DMS53 treated with DMSO at 0.1 percent for 48 hours (cell line): ENCODE results near the gene RPH3AL.

Source experiments
- DNase-seq: peaks from one replicate; lab custom pipeline; 2025; ENCODE audit not compliant: unreplicated experiment; lab: John Stamatoyannopoulos, UW

RPH3AL gene

DNA sequence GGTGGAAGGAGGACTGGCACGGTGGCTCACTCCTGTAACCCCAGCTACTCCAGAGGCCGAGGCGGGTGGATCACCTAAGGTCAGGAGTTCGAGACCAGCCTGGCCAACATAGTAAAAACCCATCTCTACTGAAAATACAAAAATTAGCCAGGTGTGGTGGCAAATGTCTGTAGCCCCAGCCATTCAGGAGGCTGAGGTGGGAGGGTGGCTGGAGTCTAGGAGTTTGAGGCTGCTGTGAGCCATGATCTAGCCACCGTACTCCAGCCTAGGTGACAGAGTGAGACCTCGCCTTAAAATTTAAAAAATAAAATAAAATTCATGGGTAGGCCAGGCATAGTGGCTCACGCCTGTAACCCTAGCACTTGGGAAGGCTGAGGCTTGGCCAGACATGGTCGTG is 1.2 kb upstream of the RPH3AL start:
- no peak for DNase-seq

DNA sequence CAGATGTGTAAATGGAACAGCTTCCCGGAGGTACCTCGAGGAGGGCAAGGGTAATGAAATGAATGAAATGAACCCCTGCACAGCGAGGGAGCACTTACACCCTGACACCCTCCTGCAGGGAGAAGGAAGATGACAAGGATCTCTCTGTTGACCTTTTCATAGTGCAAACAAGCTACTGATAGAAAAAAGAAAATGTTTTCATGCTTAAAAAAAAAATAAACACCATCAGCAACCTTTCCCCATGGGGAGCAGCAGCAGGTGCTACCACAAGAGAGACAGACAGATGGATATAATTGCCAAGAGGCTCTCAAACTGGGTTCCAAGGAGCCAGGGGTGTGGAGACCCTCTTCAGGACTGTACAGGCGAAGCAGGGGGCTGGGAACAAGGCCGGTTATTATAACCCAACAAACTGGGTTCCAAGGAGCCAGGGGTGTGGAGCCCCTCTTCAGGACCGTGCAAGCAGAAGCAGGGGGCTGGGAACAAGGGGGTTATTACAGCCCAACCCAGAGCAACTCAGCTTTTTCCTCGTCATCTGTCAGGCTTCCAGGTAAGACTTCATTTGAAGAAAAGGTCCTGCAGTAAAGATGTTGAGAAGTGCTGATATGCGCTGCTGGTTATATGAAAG is 718 bp upstream of the RPH3AL start:
- DNase-seq, result no peak

DNA sequence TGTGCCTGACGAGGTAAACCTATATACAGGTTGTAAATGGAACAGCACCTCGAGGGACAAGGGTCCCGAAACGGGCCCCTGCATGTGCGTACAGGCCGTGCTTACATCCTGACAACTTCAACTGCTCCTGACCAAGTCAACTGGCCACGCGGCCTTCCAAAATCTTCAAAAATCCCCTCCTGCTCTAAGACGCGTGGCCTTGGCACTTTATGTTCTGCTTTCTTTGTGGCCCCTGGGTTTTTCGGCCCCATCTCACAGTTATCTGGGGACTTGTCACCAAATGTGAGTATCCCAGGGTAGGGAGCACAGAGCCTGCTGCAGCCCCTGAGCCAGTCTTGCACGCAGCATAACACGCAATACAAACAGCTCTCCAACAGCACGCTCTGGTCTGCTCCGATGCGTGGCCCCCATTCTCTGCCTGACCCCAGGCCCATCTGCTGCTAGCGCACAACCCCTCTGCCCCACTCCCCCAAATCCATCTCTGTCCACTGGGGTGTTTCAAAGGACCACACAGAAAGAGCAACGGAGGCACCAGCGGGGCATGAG is 659 bp downstream of the RPH3AL start:
- DNase-seq, result no peak

DNA sequence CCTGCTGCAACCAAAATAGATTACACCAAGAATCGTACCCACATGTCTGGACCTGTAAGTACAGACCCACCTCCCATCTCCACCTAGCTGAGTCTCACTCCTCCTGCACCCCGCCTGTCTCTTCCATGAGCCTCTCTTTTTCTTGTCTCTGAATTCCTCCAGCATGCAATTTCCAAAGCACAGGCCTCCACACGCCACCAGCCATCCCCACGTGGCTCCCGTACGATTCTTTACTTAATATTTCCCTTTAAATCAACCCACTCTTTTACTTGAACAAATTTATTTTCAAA is 1.2 kb downstream of the RPH3AL start:
- no peak for DNase-seq

DNA sequence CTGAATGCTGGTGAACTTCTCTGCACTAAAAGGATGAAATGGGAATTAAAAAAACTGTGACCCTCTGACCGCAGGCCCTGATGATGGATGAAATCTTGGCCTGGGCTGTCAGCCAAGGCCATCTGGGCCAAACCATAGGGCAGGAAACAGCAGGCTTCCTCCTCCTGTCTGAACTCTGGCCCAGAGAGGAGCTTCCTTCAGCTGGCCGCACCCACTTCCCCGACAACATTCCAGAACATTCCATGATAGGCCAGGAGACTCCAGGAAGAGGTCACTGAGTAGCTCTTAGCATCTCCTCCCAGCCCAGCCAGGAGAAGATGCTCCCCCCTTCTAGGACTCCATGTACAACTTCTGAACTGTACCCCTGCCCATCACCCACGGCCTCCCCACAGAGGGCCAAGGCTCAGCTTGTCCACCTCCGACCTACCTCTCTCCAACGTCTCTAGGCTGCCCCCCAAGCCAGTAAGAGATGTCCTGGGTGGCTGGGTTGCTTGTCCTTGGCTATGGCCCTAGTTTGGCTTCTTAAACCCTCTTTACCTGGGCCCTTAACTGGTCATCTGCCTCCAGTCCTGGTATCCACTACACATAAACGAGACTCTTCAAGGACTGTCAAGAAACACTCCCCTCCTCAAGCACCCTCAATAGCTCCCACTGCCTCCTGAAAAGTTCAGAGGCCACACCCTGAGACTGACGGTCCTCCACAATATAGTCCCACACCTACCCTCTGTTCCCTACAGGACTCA is 1.7 kb downstream of the RPH3AL start:
- no peak for DNase-seq

DNA sequence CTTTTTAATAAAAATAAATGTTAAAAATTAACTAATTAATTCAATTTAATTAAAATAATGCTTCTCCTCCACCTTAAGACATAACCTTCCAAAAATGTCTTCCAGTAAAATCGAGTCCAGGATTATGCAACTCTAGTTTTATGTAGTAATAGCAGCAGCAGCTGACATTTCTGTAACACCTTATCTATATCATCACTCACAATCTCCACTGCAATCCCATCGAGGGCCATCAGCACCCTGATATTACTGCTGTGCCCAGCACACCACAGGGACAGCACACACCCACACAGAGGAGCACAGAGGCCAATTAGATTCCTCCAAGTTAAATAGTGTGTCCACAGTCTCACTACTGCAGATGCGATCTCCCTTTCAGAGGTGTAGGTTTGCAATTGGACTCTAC is 2.9 kb downstream of the RPH3AL start:
- DNase-seq, result no peak

DNA sequence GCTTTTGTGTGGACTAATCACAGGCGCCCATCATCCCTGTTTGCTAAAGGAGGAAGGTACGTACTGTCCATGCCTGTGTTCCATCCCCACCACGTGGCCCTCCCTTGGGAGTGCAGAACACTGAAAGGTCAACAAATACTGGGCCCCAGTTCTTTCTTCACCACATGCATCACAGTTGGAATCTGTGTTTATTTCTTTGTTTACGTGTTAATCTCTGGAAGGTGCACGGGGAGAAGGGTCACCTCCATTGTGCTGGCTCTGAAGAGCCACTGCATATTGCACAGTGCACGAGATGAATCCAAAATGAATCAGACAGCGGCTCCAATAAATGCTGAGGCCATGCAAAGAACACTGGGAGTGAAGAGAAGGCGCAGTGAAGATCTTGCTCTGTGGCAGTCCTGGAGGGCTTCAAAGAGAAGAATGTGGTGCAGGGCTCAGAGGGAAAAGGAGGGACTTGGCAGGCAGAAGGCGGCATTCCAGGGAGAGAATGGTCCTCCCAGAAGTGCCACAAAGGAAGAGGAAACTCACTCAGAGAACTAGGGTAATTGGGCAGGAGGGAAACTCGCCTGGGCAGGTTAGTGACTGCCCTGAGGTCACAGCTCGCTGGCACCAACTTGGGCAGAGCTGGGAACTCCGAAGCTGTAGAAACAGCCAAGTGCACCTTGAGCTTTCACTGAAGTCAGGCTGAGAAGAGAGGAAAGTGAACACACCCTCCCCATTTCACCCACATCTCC is 3.7 kb downstream of the RPH3AL start:
- DNase-seq, result no peak

DNA sequence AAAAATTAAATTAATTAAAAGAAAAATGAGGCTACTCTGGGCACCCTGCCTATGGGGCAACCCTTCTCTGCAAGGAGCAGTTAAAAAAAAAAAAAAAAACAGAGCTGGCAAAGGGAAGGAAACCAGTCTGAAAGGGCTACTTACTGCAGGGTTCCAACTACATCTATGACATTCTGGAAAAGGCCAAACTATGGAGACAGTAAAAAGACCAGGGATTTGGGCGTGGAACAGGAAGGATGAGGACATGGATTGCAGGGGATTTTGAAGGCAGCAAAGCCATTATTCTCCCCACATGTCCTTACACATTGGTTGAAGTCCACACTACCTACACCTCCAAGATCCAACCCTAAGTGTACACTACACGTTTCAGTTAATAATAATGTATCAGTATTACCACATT is 4.6 kb downstream of the RPH3AL start:
- DNase-seq, result no peak

DNA sequence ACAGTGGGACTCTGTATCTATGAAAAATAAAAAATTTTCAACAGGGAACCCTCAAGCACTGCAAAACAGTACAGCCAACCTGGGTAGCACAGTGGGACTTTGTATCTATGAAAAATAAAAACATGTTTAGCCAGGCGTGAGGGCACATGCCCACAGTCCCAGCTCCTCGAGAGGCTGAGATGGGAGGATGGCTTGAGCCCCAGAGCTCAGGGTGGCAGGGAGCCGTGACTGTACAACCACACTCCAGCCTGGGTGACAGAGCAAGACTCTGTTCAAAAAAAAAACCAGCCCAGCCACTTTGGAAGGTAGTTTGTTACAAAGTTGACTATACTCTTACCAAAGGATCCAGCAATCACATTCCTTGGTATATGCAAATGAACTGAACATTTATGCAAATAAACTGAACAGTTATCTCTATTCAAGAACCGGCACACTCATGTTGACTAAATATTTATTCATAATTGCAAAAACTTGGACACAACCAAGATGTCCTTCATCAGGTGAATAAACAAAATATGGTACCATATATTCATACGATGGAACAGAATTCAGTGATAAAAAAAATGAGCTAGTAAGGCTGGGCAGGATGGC is 5.2 kb downstream of the RPH3AL start:
- no peak for DNase-seq

DNA sequence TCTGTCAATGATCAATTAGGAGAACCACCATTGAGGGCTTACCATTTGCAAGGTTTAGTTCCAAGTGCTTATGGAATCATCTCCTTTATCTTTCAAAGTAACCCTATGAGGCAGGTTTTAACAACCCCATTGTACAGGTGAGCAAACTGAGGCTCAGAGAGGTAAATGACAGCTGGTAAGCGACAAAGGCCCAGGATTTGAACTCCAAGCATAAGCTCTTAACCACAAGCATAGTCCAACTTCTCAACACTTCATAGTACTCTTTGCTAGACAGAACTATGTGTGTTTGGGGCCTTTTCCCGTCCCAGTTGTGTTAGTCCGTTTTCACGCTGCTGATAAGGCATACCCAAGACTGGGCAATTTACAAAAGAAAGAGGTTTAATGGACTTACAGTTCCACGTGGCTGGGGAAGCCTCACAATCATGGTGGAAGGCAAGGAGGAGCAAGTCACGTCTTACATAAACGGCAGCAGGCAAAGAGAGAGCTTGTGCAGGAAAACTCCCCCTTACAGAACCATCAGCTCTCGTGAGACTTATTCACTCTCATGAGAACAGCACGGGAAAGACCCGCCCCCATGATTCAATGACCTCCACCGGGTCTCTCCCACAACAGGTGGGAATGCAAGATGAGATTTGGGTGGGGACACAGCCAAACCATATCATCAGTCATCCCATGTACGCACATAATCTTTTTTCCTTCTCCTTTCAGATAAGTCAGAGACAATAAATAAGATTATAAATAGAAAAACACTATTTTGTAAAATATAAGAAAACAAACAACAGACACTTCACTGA is 6.4 kb downstream of the RPH3AL start:
- DNase-seq, result no peak

DNA sequence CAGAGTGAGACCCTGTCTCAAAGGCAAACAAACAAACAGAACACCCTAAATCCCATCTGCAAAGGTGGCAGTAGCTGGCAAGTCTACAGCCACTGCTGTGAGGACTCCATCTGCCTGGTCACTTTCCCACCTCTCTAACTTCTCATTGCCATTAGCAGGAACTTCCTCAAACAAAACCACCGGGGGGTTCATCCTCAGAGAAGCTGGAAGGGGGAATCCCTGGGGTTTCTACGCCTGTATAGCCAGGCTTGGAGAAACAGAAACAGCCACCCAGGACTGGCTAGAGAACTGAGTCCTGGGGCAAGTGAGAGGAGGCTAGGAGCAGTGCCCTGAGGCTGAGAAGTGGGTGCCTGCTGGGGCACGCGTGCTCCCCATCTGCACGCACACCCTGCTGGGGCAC is 7.3 kb downstream of the RPH3AL start:
- no peak for DNase-seq

DNA sequence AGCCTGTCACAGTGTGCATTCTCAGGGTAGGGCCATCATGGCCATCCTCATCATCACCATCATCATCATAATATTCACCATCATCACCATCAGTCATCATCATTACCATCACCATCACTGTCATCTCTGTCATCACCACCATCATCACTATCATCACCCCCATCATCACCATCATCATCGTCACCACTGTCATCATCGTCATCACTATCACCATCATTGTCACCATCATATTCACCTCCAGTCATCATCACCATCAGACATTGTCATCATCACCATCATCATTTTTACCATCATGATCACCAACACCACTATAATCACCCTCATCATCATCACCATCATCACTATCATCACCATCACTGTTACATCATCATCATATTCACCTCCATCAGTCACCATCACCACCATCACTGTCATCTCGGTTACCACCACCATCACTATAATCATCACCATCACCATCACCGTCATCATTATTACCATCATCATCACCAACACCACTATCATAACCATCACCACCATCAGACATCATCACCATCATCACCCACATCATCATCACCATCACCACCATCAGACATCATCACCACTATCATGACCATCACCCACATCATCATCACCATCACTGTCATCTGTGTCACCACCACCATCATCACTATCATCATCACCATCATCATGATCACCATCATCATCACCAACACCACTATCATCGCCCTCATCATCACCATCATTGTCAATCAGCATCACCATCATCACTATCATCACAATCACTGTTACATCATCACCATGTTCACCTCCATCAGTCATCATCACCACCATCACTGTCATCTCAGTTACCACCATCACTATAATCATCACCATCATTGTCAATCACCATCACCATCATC is 8.5 kb downstream of the RPH3AL start:
- no peak for DNase-seq

DNA sequence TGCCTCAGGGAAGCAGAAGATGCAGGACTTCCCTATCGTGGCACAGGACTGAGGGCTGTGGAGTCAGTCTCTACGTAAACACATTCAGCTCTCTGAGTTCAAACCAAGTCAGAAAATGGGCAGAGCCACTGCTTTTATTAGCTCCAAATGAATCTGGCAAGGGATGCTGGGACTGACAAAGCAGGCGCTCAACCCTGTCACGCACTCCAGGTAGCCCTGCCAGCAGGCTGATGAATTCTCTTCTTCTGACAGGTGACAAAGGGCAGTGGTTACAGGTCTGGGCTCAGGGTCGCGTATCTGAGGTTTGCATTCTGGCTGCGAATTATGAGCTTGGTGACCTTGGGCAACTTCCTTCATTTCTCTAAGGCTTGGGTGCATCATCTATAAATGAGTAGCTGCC is 9.4 kb downstream of the RPH3AL start:
- no peak for DNase-seq

DNA sequence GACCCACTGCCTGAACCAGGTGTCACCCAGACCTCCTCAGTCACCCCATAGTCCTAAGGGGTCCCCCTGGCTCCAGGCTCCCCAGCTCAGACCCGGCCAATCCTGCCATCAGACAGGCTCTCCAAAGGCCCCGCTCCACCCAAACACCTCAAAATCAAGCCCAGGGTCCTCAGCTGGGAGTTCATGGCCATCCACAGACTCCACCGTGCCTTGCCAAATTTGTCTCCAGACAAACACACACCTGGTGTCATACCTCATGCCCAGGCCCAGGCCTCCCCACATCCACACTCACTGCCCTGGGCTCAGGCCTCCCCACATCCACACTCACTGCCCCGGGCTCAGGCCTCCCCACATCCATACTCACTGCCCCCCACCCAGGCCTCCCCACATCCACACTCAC is 12.5 kb downstream of the RPH3AL start:
- no peak for DNase-seq

DNA sequence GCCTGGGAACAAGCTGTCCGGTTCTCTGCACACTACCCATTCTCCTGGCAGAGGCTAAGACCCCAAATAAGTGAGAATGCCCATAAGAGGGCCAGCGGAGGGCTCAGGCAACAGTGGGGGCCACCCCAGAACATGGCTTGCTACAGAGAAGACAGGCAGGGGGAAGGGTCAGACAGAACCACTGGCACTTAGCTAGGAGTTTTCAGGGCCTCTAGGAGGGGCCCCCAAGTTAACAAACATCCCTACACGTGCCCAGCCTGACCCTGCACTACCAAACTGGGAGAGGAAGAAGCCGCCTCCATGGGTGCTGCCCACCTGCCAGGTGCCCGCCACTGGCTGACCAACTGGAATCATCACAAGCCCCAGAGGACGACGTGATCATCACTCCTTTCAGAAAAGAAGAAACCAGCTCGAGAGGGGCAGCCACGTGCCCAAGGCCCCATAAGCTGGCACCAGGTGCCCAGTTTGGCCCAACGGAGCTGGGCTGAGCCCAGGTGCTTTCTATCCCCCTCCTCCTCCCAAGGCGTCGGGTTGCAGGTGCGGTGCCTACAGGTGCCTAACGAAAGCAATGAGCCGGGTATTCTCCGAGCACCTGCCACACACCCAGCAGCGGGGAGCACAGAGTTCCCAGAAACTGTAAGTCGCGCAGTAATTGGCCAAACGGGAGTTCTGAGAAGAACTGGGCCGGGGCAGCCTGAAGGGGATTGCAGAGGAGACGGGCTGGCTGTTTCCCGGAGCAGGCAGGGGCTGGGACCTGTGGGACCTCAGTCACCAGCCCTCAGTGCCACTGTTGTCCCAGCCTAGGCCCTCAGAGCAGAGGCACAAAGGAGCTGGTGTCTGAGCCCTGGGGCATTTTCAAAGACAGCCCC is 13.2 kb downstream of the RPH3AL start:
- DNase-seq, result peak; percentile 15

DNA sequence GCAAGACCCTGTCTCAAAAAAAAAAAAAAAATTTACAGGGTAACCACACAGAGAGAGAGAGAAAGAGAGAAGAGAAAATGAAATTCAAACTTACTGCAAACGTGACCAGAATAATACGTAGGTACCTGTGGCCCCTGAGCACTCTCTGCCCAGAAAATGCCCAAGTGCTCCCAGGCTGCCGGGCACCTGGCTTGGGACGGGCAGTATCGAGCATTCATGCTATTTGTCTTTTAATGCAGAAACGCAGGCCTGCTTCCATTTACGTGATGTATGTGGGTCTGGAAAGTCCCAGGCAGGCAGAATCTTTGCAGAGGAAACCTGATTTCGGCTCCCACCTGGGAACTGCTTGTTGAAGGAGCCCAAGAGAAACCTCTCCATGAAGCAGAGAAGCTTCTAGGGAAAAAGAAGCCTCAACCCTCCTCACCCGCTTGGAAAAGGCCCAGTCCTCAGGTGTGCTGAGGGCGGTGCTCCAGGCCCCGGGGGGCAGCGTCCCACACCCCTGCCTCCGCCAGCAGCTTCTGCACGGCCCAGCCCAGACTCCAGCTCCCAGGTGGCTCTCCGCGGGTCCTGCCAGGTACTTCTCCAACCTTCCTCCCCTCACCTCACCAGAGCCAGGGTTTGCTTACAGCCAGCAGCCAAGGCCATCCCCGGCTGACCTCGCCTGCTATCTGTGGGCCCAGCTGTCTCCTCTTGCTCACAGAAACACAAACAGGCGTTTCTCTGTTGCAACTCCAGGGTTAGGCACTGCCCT is 14.0 kb downstream of the RPH3AL start:
- DNase-seq, result no peak

DNA sequence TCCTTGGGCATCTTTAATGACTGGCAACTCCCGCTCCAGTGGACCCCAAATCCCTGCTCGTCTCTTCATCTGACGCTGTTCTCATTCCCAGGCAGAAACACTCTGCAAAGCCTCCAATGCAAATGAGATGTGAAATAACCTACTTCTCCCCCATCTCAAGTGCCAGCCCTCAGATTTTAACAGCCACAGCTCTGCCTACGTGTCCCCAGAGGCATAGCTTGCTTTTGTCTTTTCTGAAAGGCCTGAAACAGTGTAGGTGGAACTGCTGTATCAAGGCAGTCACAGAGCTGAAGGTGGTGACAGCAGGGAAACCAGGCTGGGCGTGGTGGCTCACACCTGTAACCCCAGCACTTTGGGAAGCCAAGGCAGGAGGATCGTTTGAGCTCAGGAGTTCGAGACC is 14.7 kb downstream of the RPH3AL start:
- DNase-seq, result no peak

DNA sequence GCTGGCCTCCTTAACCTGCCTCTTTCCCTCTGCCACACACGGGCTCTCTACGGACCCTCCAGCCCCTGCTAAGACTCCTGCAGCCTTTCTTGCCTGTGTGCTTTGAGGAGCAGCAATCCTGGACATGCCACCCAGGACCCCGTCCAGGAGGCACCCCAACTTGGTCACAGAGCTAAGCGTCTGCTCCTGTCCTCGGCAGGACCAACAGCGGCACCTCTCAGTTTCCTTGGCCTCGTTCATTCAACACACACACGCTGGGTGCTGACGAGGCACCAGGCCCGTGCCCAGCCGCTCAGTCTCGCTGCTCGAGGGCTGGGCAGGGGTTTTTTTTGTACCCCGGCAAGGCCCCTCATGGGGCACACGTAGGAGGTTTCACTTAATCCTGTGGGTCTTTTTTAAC is 15.2 kb downstream of the RPH3AL start:
- no peak for DNase-seq
